ENCODE results near the gene SLC35F3. TPM values are rescaled to one million over a fixed set of nuclear protein-coding genes. Genes with fewer than 3 reads are reported as not detected.

The SLC35F3 gene
- total and polyA plus RNA-seq, 8 donors, result 1.4 to 7.1 (median 2.5) TPM

DNA sequence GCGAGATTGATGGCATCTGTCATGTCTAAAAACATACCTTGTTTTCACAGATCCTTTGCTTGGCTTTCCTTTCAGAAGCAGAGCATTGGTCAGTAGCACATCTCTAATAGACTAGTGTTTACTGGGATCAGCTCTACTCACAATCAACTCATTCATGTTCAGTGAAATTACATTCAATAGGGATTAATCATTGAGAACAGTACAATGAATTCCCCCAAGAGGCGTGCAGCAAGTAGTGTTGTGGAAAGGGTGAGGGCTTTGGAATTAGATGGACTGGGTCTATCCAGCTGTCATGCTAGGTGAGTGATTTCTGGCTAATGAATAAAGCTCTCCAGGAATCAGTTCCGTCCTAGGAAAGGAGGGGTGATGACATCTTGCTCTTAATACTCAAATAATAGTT lies 313.6 kb downstream of the SLC35F3 start:
- no peaks in the 10 kb centered on the region for H3K9me3 ChIP-seq
- FAIRE-seq, result no peak
- intact Hi-C loops (cut with DNase I), result loop anchor here in 2 of 3 donors (10.0 kb wide), 2 partner anchors 97 to 107 kb away; no protein-coding TSS in a partner anchor
- WGBS, 2 donors, result 81 to 92% methylated on average over 3 of the region's 3 CpGs
- no peaks in the 10 kb centered on the region for H3K36me3 ChIP-seq
- H3K4me3 ChIP-seq, result no peak overlapping the region
- DNase-seq, result no peak
- no peaks in the 10 kb centered on the region for H3K4me1 ChIP-seq
- H3K27me3 ChIP-seq, result no peaks in the 10 kb centered on the region
- no peak overlapping the region for H3K27ac ChIP-seq
- TF ChIP-seq, protein P1, sequence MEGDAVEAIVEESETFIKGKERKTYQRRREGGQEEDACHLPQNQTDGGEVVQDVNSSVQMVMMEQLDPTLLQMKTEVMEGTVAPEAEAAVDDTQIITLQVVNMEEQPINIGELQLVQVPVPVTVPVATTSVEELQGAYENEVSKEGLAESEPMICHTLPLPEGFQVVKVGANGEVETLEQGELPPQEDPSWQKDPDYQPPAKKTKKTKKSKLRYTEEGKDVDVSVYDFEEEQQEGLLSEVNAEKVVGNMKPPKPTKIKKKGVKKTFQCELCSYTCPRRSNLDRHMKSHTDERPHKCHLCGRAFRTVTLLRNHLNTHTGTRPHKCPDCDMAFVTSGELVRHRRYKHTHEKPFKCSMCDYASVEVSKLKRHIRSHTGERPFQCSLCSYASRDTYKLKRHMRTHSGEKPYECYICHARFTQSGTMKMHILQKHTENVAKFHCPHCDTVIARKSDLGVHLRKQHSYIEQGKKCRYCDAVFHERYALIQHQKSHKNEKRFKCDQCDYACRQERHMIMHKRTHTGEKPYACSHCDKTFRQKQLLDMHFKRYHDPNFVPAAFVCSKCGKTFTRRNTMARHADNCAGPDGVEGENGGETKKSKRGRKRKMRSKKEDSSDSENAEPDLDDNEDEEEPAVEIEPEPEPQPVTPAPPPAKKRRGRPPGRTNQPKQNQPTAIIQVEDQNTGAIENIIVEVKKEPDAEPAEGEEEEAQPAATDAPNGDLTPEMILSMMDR (IDR thresholded peaks at IDR 0.05), result no peak
- no peak for ATAC-seq

DNA sequence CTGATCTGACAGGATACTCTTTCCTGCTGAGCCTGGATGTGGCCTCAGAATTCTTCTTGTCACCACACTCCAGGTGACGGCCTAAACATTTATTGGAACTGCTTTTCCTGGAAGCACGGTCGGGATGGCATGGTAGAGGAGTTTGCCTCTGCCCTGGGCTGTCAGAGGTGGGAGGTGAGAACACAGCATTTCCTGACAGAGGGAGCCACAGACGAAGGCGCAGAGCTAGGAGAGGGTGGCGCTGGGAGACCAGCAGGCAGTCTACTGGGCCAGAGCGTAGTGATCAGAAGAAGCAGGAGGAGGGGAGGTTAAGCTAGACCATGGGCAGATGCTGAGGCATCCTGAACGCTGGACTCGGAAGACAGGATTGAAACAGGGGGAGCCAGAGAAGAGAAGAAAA lies 315.2 kb downstream of the SLC35F3 start:
- H3K9me3 ChIP-seq, result no peaks in the 10 kb centered on the region
- DNase-seq (no peak), FAIRE-seq (no peak), ATAC-seq (no peak)
- no peaks in the 10 kb centered on the region for H3K36me3 ChIP-seq
- H3K4me1 ChIP-seq, result no peaks in the 10 kb centered on the region
- intact Hi-C loops (cut with DNase I), result loop anchor here in 2 of 3 donors (10.0 kb wide), 2 partner anchors 95 to 105 kb away; no protein-coding TSS in a partner anchor
- no peak overlapping the region for H3K4me3 ChIP-seq
- TF ChIP-seq, protein P1 (IDR thresholded peaks at IDR 0.05), result no peak
- no peak overlapping the region for H3K27ac ChIP-seq
- no peaks in the 10 kb centered on the region for H3K27me3 ChIP-seq
- 89 to 90% methylated on average over 9 of the region's 9 CpGs for WGBS, 2 donors

- WGBS, 2 donors, result 84 to 89% methylated on average over 2 of the region's 2 CpGs
- no peak for FAIRE-seq
- no peaks in the 10 kb centered on the region for H3K27me3 ChIP-seq
Measured at GRCh38 chr1:234221601-234222000, 317.1 kb downstream of the SLC35F3 start.

GRCh38 chr1:234222561-234223280 lies 318.2 kb downstream of the SLC35F3 start:
- 90 to 91% methylated on average over 6 of the region's 6 CpGs for WGBS, 2 donors
- TF ChIP-seq, protein P1 (IDR thresholded peaks at IDR 0.05), result no peak
- H3K4me1 ChIP-seq, result no peaks in the 10 kb centered on the region
- ATAC-seq (no peak), DNase-seq (no peak), FAIRE-seq (no peak)
- intact Hi-C loops (cut with DNase I), result no loop called here
- no peak overlapping the region for H3K4me3 ChIP-seq
- H3K27me3 ChIP-seq, result no peaks in the 10 kb centered on the region
- H3K27ac ChIP-seq, result no peak overlapping the region
- H3K36me3 ChIP-seq, result no peaks in the 10 kb centered on the region
- H3K9me3 ChIP-seq, result no peaks in the 10 kb centered on the region

More at GRCh38 chr1:234221601-234222000, 317.1 kb downstream of the SLC35F3 start:
- Histone ChIP-seq H3K4me1 (no peaks in the 10 kb centered on the region), H3K4me3 (no peak overlapping the region), H3K27ac (no peak overlapping the region), H3K9me3 (no peaks in the 10 kb centered on the region), H3K36me3 (no peaks in the 10 kb centered on the region)
- DNase-seq (no peak), ATAC-seq (no peak)
- TF ChIP-seq, protein P1 (IDR thresholded peaks at IDR 0.05), result no peak
- intact Hi-C loops (cut with DNase I), result no loop called here
